ENCODE measurements around the gene TEDC1. TPM values are rescaled to one million over a fixed set of nuclear protein-coding genes. Genes with fewer than 3 reads are reported as not detected.

TEDC1 gene
- total RNA-seq, 5 donors from 2014 or later (not counting 1 experiment from before 2014, with no cell fraction given): 32.8 to 186 (median 37.5) TPM

GRCh38 chr14:105445901-105446845 is 44.9 kb upstream of the TEDC1 start:
- ChIA-PET CTCF (interaction anchor here in 1 of 2 donors (0.6 to 0.7 kb wide), 2 partner anchors 44 to 46 kb away, joined by 3 to 9 read pairs; no protein-coding TSS in a partner anchor), POLR2A (no interaction called here)
- Mint-ChIP-seq H3K36me3 (peaks cover 4% of the 10 kb centered on the region), H3K27ac (no peak overlapping the region), H3K4me3 (no peak overlapping the region), H3K9me3 (no peaks in the 10 kb centered on the region), H3K27me3 (no peaks in the 10 kb centered on the region), H3K4me1 (no peaks in the 10 kb centered on the region)
- Histone ChIP-seq H3K4me3 (ENCODE audit: control insufficient read depth in 1 of 2, extremely low read depth in 1 of 2, low read length in 1 of 2) (no peak overlapping the region), H3K9me3 (no peaks in the 10 kb centered on the region), H3K27ac (ENCODE audit: low read length) (no peak overlapping the region), H3K4me1 (ENCODE audit: control insufficient read depth in 1 of 2, extremely low read depth in 1 of 2, insufficient read depth in 2 of 2, low read length in 2 of 2) (peaks cover 0 to 13% of the 10 kb centered on the region in 2 experiments), H3K27me3 (replicated peaks in 1 of 2; ENCODE audit: control insufficient read depth in 2 of 2, extremely low read depth in 1 of 2, insufficient read depth in 2 of 2, low read length in 1 of 2) (no peaks in the 10 kb centered on the region), H3K36me3 (ENCODE audit: control insufficient read depth in 2 of 2, extremely low read depth in 1 of 2, insufficient read depth in 1 of 2, low read length in 1 of 2) (peaks cover 17 to 20% of the 10 kb centered on the region in 2 donors)
- ATAC-seq (replicated peaks in 1 of 4): no peak
- no peak for DNase-seq
- WGBS (ENCODE audit: insufficient coverage): 95% methylated on average over 24 of the region's 26 CpGs

- Mint-ChIP-seq H3K27me3 (no peaks in the 10 kb centered on the region), H3K4me3 (no peak overlapping the region), H3K9me3 (no peaks in the 10 kb centered on the region), H3K36me3 (no peaks in the 10 kb centered on the region), H3K27ac (no peak overlapping the region), H3K4me1 (no peaks in the 10 kb centered on the region)
- ChIA-PET CTCF (interaction anchor here in 1 of 2 donors (0.6 to 0.7 kb wide), 2 partner anchors 43 to 45 kb away, joined by 3 to 9 read pairs; no protein-coding TSS in a partner anchor), POLR2A (no interaction called here)
- no peaks in the 10 kb centered on the region for H3K9me3 ChIP-seq
- H3K36me3 ChIP-seq (ENCODE audit: control insufficient read depth in 2 of 2, extremely low read depth in 1 of 2, insufficient read depth in 1 of 2, low read length in 1 of 2): peaks cover 17 to 21% of the 10 kb centered on the region in 2 donors
- 87% methylated on average over 14 of the region's 14 CpGs for WGBS (ENCODE audit: insufficient coverage)
- no peaks in the 10 kb centered on the region for H3K27me3 ChIP-seq (replicated peaks in 1 of 2; ENCODE audit: control insufficient read depth in 2 of 2, extremely low read depth in 1 of 2, insufficient read depth in 2 of 2, low read length in 1 of 2)
- DNase-seq: no peak
- H3K27ac ChIP-seq (ENCODE audit: low read length): no peak overlapping the region
- H3K4me3 ChIP-seq (ENCODE audit: control insufficient read depth in 1 of 2, extremely low read depth in 1 of 2, low read length in 1 of 2): no peak overlapping the region
- no peak for ATAC-seq (replicated peaks in 1 of 4)
- peaks cover 0 to 13% of the 10 kb centered on the region in 2 experiments for H3K4me1 ChIP-seq (ENCODE audit: control insufficient read depth in 1 of 2, extremely low read depth in 1 of 2, insufficient read depth in 2 of 2, low read length in 2 of 2)
Measured at GRCh38 chr14:105446971-105447370, 44.1 kb upstream of the TEDC1 start.

GRCh38 chr14:105447651-105448640 is 43.1 kb upstream of the TEDC1 start:
- ATAC-seq (replicated peaks in 1 of 4) (no peak), DNase-seq (no peak)
- Histone ChIP-seq H3K4me1 (ENCODE audit: control insufficient read depth in 1 of 2, extremely low read depth in 1 of 2, insufficient read depth in 2 of 2, low read length in 2 of 2) (peaks cover 0 to 13% of the 10 kb centered on the region in 2 experiments), H3K27me3 (replicated peaks in 1 of 2; ENCODE audit: control insufficient read depth in 2 of 2, extremely low read depth in 1 of 2, insufficient read depth in 2 of 2, low read length in 1 of 2) (no peaks in the 10 kb centered on the region), H3K4me3 (ENCODE audit: control insufficient read depth in 1 of 2, extremely low read depth in 1 of 2, low read length in 1 of 2) (no peak overlapping the region), H3K27ac (ENCODE audit: low read length) (no peak overlapping the region), H3K36me3 (ENCODE audit: control insufficient read depth in 2 of 2, extremely low read depth in 1 of 2, insufficient read depth in 1 of 2, low read length in 1 of 2) (peaks cover 16 to 18% of the 10 kb centered on the region in 2 donors), H3K9me3 (no peaks in the 10 kb centered on the region)
- Mint-ChIP-seq H3K27ac (no peak overlapping the region), H3K36me3 (peaks cover 4% of the 10 kb centered on the region), H3K4me1 (no peaks in the 10 kb centered on the region), H3K27me3 (no peaks in the 10 kb centered on the region), H3K4me3 (no peak overlapping the region), H3K9me3 (no peaks in the 10 kb centered on the region)
- CTCF ChIA-PET: no interaction called here
- POLR2A ChIA-PET: no interaction called here
- WGBS (ENCODE audit: insufficient coverage): 96% methylated on average over 27 of the region's 31 CpGs

- DNase-seq: peak; percentile 23 to 80 (median 61)
- H3K36me3 ChIP-seq (ENCODE audit: control insufficient read depth in 2 of 2, extremely low read depth in 1 of 2, insufficient read depth in 1 of 2, low read length in 1 of 2): peaks cover 13 to 20% of the 10 kb centered on the region in 2 donors
- no peaks in the 10 kb centered on the region for H3K27me3 ChIP-seq (replicated peaks in 1 of 2; ENCODE audit: control insufficient read depth in 2 of 2, extremely low read depth in 1 of 2, insufficient read depth in 2 of 2, low read length in 1 of 2)
- peaks cover 0 to 13% of the 10 kb centered on the region in 2 experiments for H3K4me1 ChIP-seq (ENCODE audit: control insufficient read depth in 1 of 2, extremely low read depth in 1 of 2, insufficient read depth in 2 of 2, low read length in 2 of 2)
- no peaks in the 10 kb centered on the region for H3K27me3 Mint-ChIP-seq
- no peak overlapping the region for H3K4me3 Mint-ChIP-seq
- no peak overlapping the region for H3K4me3 ChIP-seq (ENCODE audit: control insufficient read depth in 1 of 2, extremely low read depth in 1 of 2, low read length in 1 of 2)
- POLR2A ChIA-PET: no interaction called here
- WGBS (ENCODE audit: insufficient coverage): 75% methylated on average over 11 of the region's 16 CpGs
- H3K4me1 Mint-ChIP-seq: no peaks in the 10 kb centered on the region
- no peaks in the 10 kb centered on the region for H3K9me3 ChIP-seq
- no peak overlapping the region for H3K27ac ChIP-seq (ENCODE audit: low read length)
- peak; percentile 86 to 99 (median 92) for ATAC-seq (replicated peaks in 1 of 4)
- H3K36me3 Mint-ChIP-seq: peaks cover 4% of the 10 kb centered on the region
- no peak overlapping the region for H3K27ac Mint-ChIP-seq
- H3K9me3 Mint-ChIP-seq: no peaks in the 10 kb centered on the region
- CTCF ChIA-PET: no interaction called here
Measured at GRCh38 chr14:105448706-105449111, 42.3 kb upstream of the TEDC1 start.

GRCh38 chr14:105449276-105450122 is 41.5 kb upstream of the TEDC1 start:
- H3K36me3 ChIP-seq (ENCODE audit: control insufficient read depth in 2 of 2, extremely low read depth in 1 of 2, insufficient read depth in 1 of 2, low read length in 1 of 2): peaks cover 19 to 23% of the 10 kb centered on the region in 2 donors
- H3K4me3 ChIP-seq (ENCODE audit: control insufficient read depth in 1 of 2, extremely low read depth in 1 of 2, low read length in 1 of 2): no peak overlapping the region
- Mint-ChIP-seq H3K4me3 (no peak overlapping the region), H3K9me3 (no peaks in the 10 kb centered on the region), H3K4me1 (no peaks in the 10 kb centered on the region), H3K27me3 (no peaks in the 10 kb centered on the region), H3K27ac (no peak overlapping the region), H3K36me3 (peaks cover 4% of the 10 kb centered on the region)
- H3K27ac ChIP-seq (ENCODE audit: low read length): no peak overlapping the region
- no peaks in the 10 kb centered on the region for H3K27me3 ChIP-seq (replicated peaks in 1 of 2; ENCODE audit: control insufficient read depth in 2 of 2, extremely low read depth in 1 of 2, insufficient read depth in 2 of 2, low read length in 1 of 2)
- no peaks in the 10 kb centered on the region for H3K9me3 ChIP-seq
- 95% methylated on average over 38 of the region's 47 CpGs for WGBS (ENCODE audit: insufficient coverage)
- H3K4me1 ChIP-seq (ENCODE audit: control insufficient read depth in 1 of 2, extremely low read depth in 1 of 2, insufficient read depth in 2 of 2, low read length in 2 of 2): peaks cover 0 to 13% of the 10 kb centered on the region in 2 experiments
- POLR2A ChIA-PET: no interaction called here
- no peak for DNase-seq
- CTCF ChIA-PET: no interaction called here
- ATAC-seq (replicated peaks in 1 of 4): no peak
